Endothelial cell (in vitro differentiated cells): ENCODE results near the gene NELFA. TPM values are rescaled to one million over a fixed set of nuclear protein-coding genes. Genes with fewer than 3 reads are reported as not detected.

Experiments used
- DNase-seq: peaks from one replicate; pipeline ENCODE4 v3.0.0; 2021; ENCODE audit warnings: low spot score
- H3K27ac Mint-ChIP-seq: one replicate; pipeline ENCODE4 v1.8.0; 2021; ENCODE audit warnings: mixed read lengths, inconsistent platforms; ENCODE audit not compliant: unreplicated experiment
- H3K27me3 Mint-ChIP-seq: one replicate; pipeline ENCODE4 v1.8.0; 2021; ENCODE audit warnings: mild to moderate bottlenecking, moderate library complexity, mixed read lengths, inconsistent platforms; ENCODE audit not compliant: unreplicated experiment
- H3K36me3 Mint-ChIP-seq: one replicate; pipeline ENCODE4 v1.8.0; 2021; ENCODE audit warnings: mild to moderate bottlenecking, low read depth, mixed read lengths, inconsistent platforms; ENCODE audit not compliant: unreplicated experiment
- H3K4me1 Mint-ChIP-seq: one replicate; pipeline ENCODE4 v1.8.0; 2021; ENCODE audit warnings: mild to moderate bottlenecking, mixed read lengths, inconsistent platforms; ENCODE audit not compliant: unreplicated experiment
- H3K4me3 Mint-ChIP-seq: one replicate; pipeline ENCODE4 v1.8.0; 2021; ENCODE audit warnings: mild to moderate bottlenecking, mixed read lengths, inconsistent platforms; ENCODE audit not compliant: unreplicated experiment
- H3K9me3 Mint-ChIP-seq: one replicate; pipeline ENCODE4 v1.8.0; 2021; ENCODE audit warnings: mixed read lengths, inconsistent platforms; ENCODE audit not compliant: unreplicated experiment
- total RNA-seq: library from RNA; stranded (reverse); fragmentation: NEBNext Ultra II Directional; extraction: Animal tissue kit (Norgen Biotek cat#: 25700); gene quantifications from one replicate; pipeline ENCODE4 v1.2.1, GENCODE V29; 2021; ENCODE audit not compliant: unreplicated experiment
- TF ChIP-seq, protein P1 (sequence below): fragments of 200-600 bp; sonication (generic); IDR thresholded peaks from one replicate; pipeline ENCODE4 v1.5.0; 2021; ENCODE audit warnings: antibody characterized with exemption; ENCODE audit not compliant: unreplicated experiment

Gene NELFA
- total RNA-seq, 1 donor from 2014 or later: 30.2 TPM

DNA sequence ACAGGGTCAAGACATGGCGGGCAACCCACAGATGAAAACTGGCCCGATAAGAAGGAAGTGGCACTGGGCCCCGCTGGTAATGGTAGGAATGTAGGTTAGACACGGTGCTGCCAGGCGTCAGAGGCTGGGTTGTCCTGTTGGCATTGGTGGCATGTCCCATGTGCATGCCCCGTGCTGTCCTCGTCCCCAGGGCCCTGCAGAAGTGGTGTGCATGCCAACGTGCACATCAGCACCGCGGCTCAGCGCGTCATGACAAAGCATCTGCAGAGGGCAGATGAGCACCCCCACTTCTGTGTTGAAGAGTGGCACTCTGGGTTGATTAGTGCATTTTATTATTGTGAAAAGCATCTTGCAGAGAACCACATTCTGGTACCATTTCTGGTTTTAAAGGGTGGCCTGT lies 35.6 kb downstream of the NELFA start:
- DNase-seq: no peak
- H3K9me3 Mint-ChIP-seq: no peaks in the 10 kb centered on the region
- H3K27me3 Mint-ChIP-seq: peaks cover 13% of the 10 kb centered on the region
- H3K4me3 Mint-ChIP-seq: no peak overlapping the region
- H3K36me3 Mint-ChIP-seq: peaks cover 32% of the 10 kb centered on the region
- TF ChIP-seq, protein P1, sequence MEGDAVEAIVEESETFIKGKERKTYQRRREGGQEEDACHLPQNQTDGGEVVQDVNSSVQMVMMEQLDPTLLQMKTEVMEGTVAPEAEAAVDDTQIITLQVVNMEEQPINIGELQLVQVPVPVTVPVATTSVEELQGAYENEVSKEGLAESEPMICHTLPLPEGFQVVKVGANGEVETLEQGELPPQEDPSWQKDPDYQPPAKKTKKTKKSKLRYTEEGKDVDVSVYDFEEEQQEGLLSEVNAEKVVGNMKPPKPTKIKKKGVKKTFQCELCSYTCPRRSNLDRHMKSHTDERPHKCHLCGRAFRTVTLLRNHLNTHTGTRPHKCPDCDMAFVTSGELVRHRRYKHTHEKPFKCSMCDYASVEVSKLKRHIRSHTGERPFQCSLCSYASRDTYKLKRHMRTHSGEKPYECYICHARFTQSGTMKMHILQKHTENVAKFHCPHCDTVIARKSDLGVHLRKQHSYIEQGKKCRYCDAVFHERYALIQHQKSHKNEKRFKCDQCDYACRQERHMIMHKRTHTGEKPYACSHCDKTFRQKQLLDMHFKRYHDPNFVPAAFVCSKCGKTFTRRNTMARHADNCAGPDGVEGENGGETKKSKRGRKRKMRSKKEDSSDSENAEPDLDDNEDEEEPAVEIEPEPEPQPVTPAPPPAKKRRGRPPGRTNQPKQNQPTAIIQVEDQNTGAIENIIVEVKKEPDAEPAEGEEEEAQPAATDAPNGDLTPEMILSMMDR: no peak
- no peak overlapping the region for H3K27ac Mint-ChIP-seq
- H3K4me1 Mint-ChIP-seq: no peaks in the 10 kb centered on the region

GRCh38 chr4:1972414-1972813 lies 36.4 kb downstream of the NELFA start:
- Mint-ChIP-seq H3K36me3 (peaks cover 36% of the 10 kb centered on the region), H3K27ac (no peak overlapping the region), H3K9me3 (no peaks in the 10 kb centered on the region), H3K27me3 (peaks cover 15% of the 10 kb centered on the region), H3K4me1 (peaks cover 6% of the 10 kb centered on the region), H3K4me3 (no peak overlapping the region)
- TF ChIP-seq, protein P1: no peak
- no peak for DNase-seq

DNA sequence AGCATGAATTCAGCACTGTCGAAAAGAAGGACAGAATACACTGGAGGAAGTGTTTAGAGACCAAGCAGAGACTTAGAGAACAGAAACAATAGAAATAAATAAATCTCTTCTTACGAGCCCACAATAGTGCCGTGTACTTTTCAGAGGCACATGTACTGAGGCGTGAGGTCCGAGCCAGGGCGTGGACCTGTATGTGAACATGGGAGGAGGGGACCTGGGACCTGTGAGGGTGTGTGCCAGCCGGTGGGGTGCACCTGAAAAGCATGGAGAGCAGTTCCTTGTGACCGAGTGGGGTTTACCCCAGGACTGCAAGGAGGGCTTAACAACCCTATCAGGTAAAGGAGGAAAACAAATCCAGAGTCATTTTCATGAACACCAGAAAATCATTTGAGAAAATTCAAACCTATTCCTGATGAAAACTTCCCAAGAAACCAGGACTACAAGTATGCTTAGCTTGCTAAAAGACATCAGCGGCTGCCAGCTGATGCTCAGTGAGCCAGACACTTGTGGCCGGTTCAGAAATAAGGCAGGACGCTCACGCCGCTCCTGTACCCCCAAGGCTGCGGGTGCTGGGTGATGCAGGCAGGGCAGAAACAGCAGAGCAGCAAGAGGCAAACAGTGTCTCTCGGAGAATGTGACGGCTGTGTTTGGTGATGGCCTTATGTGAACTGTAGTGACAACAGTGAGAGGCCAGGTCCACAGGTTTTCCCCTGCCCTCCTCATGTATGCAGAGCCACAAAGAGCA lies 37.1 kb downstream of the NELFA start:
- Mint-ChIP-seq H3K27ac (peak overlapping the region; percentile 6), H3K4me3 (no peak overlapping the region), H3K27me3 (peaks cover 12% of the 10 kb centered on the region), H3K4me1 (peaks cover 8% of the 10 kb centered on the region), H3K9me3 (no peaks in the 10 kb centered on the region), H3K36me3 (peaks cover 36% of the 10 kb centered on the region)
- TF ChIP-seq, protein P1: no peak
- DNase-seq: no peak

GRCh38 chr4:1970926-1971325 lies 37.8 kb downstream of the NELFA start:
- H3K4me3 Mint-ChIP-seq: no peak overlapping the region
- H3K27me3 Mint-ChIP-seq: peaks cover 12% of the 10 kb centered on the region
- TF ChIP-seq, protein P1: no peak
- H3K36me3 Mint-ChIP-seq: peaks cover 32% of the 10 kb centered on the region
- no peak for DNase-seq
- H3K4me1 Mint-ChIP-seq: peaks cover 8% of the 10 kb centered on the region
- H3K9me3 Mint-ChIP-seq: no peaks in the 10 kb centered on the region
- no peak overlapping the region for H3K27ac Mint-ChIP-seq

DNA sequence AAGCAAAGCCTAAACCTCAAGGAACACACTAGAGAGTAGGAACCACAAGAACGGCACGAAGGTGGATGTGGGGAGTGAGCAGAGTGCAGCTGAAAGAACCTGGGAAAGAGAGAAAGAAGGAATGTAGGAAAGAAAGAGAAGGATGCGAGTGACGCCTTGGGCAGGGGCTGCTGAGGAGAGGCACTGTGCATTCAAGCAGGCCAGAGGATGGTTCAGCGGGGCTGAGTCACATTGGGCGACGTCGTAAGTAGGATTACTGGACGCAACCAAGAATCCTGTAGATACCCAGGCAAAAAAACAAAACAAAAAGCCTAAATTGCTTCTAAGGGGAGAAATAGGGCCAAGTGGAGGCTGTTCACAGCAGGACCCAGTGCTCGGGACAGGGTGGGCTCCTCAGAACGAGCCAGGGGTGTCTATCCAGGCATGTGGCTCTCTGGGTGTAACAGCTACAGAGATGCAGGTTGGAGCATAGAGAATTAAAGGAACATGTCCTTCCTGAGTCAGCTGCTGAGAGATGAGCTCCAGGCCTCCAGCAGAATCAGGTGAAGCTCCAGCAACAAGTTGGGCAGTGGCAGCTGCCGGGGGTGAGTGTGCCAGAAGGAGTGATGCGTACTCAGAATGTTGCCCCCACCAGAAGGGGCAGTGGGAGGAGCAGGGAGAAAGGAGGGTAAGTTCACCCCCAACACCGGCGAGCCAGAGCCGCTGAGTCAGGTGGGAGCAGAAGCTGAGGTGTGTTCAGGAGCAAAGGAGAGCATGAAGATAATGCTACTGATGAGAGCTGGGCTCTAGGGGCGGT lies 38.6 kb downstream of the NELFA start:
- H3K4me3 Mint-ChIP-seq: no peak overlapping the region
- peaks cover 28% of the 10 kb centered on the region for H3K36me3 Mint-ChIP-seq
- no peak for DNase-seq
- H3K4me1 Mint-ChIP-seq: peaks cover 8% of the 10 kb centered on the region
- H3K9me3 Mint-ChIP-seq: no peaks in the 10 kb centered on the region
- TF ChIP-seq, protein P1: no peak
- peaks cover 12% of the 10 kb centered on the region for H3K27me3 Mint-ChIP-seq
- H3K27ac Mint-ChIP-seq: peak overlapping the region; percentile 21
